ENCODE measurements around the gene RPH3AL. TPM values are rescaled to one million over a fixed set of nuclear protein-coding genes. Genes with fewer than 3 reads are reported as not detected.
A peak's percentile ranks its signal among the peaks of the same experiment; 100 is the strongest.
"Not testable (repeated sequence)": the region's sequence is repeated elsewhere in the genome, so short reads cannot be mapped to it uniquely, and the experiment has no call there.

RPH3AL gene
- total RNA-seq, 1 donor: 1.3 TPM

GRCh38 chr17:170130-170670 is 182.4 kb downstream of the RPH3AL start:
- TF ChIP-seq CTCF (IDR thresholded peaks at IDR 0.05; ENCODE audit: insufficient read depth, low read depth, low read length): no peak
- H3K4me3 ChIP-seq (ENCODE audit: low read depth, low read length): no peak overlapping the region
- no peak for DNase-seq (ENCODE audit: low read depth)

- not testable (repeated sequence) for DNase-seq (ENCODE audit: low read depth); H3K4me3 ChIP-seq (ENCODE audit: low read depth, low read length)
Measured at GRCh38 chr17:168614-169013, 184.0 kb downstream of the RPH3AL start.

- no peak for TF ChIP-seq CTCF (IDR thresholded peaks at IDR 0.05; ENCODE audit: insufficient read depth, low read depth, low read length)
- DNase-seq (ENCODE audit: low read depth): no peak
Measured at GRCh38 chr17:165939-166338, 186.7 kb downstream of the RPH3AL start.

GRCh38 chr17:164303-165235 is 188.0 kb downstream of the RPH3AL start:
- H3K4me3 ChIP-seq (ENCODE audit: low read depth, low read length): no peak overlapping the region
- TF ChIP-seq CTCF (IDR thresholded peaks at IDR 0.05; ENCODE audit: insufficient read depth, low read depth, low read length): peak; percentile 63
- DNase-seq (ENCODE audit: low read depth): peak; percentile 47

More at GRCh38 chr17:165939-166338, 186.7 kb downstream of the RPH3AL start:
- H3K4me3 ChIP-seq (ENCODE audit: low read depth, low read length): no peak overlapping the region

- no peak for TF ChIP-seq CTCF (IDR thresholded peaks at IDR 0.05; ENCODE audit: insufficient read depth, low read depth, low read length)
- no peak overlapping the region for H3K4me3 ChIP-seq (ENCODE audit: low read depth, low read length)
- DNase-seq (ENCODE audit: low read depth): no peak
Measured at GRCh38 chr17:163514-164098, 189.0 kb downstream of the RPH3AL start.

GRCh38 chr17:162689-163088 is 189.9 kb downstream of the RPH3AL start:
- no peak for DNase-seq (ENCODE audit: low read depth)
- TF ChIP-seq CTCF (IDR thresholded peaks at IDR 0.05; ENCODE audit: insufficient read depth, low read depth, low read length): no peak

More at GRCh38 chr17:162689-163088, 189.9 kb downstream of the RPH3AL start:
- no peak overlapping the region for H3K4me3 ChIP-seq (ENCODE audit: low read depth, low read length)

Other genes starting within 250 kb of the RPH3AL start
- not detected in 2 replicates for gene SCGB1C2, start 215.2 kb downstream of the RPH3AL start, total RNA-seq
- not detected in 2 replicates for gene DOC2B, start 171.2 kb downstream of the RPH3AL start, total RNA-seq
- gene RFLNB, start 93.1 kb upstream of the RPH3AL start, total RNA-seq: 63.0 and 91.8 TPM in 2 replicates